BLaER1 treated with 17β-estradiol and CSF1 and Interleukin-3, amounts not matched to agents 10 nM and 100 nM (cell line): Measurements from ENCODE around the gene RABGEF1.
"Not testable (repeated sequence)": the region's sequence is repeated elsewhere in the genome, so short reads cannot be mapped to it uniquely, and the experiment has no call there.

Source experiments
- H3K27ac ChIP-seq, 11 experiments: shearing (Covaris generic); formaldehyde crosslinking; 2 replicates each; pipeline ENCODE4 v1.8.1; 2022
- H3K27me3 ChIP-seq, 11 experiments: shearing (Covaris generic); formaldehyde crosslinking; 2 replicates each; pipeline ENCODE4 v1.8.1; 2022
- H3K36me3 ChIP-seq, 11 experiments: shearing (Covaris generic); formaldehyde crosslinking; 2 replicates each; pipeline ENCODE4 v1.8.1; 2022
- H3K4me1 ChIP-seq, 10 experiments: shearing (Covaris generic); formaldehyde crosslinking; 2 replicates each; pipeline ENCODE4 v1.8.1; 2022
- H3K4me2 ChIP-seq, 11 experiments: shearing (Covaris generic); formaldehyde crosslinking; 2 replicates each; pipeline ENCODE4 v1.8.1; 2022
- H3K4me3 ChIP-seq, 10 experiments: shearing (Covaris generic); formaldehyde crosslinking; 2 replicates each; pipeline ENCODE4 v1.8.1; 2022
- H3K9ac ChIP-seq, 11 experiments: shearing (Covaris generic); formaldehyde crosslinking; 2 replicates each; pipeline ENCODE4 v1.8.1; 2022
- H3K9me3 ChIP-seq, 11 experiments: shearing (Covaris generic); formaldehyde crosslinking; replicated peaks in 1 of 11; 2 replicates each; pipeline ENCODE4 v1.8.1; 2022
- H4K20me1 ChIP-seq, 11 experiments: shearing (Covaris generic); formaldehyde crosslinking; 2 replicates each; pipeline ENCODE4 v1.8.1; 2022
- Cebpa-rat ChIP-seq, 11 experiments: shearing (Covaris generic); IDR thresholded peaks; 2 replicates each; pipeline ENCODE4 v1.8.1; 2022

Gene RABGEF1

DNA sequence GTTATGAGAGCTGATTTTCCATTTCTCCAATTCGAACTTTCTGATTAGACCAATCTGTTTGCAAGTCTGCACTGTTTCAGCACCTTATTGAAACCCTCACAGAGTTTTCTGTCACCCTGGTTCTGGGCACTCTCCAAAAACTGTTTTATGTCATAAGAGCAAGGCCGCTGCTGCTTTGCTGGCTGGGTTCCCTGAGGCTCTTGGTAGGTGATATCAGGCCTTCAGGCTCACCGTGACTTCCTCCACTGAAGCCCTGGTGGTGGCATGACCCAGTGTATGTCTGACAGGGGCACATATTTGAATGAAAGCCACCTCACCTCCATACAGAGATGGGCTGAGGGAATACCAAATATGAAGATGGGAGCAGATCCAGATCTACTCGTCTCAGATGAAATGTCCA, 8.3 kb downstream of the RABGEF1 start:
- Histone ChIP-seq H4K20me1 (peaks cover 39 to 100% (median 93%) of the 10 kb centered on the region in 11 experiments; a peak in 20 of 22 replicates), H3K4me1 (peaks cover 8 to 19% (median 15%) of the 10 kb centered on the region in 10 experiments), H3K4me3 (no peak overlapping the region), H3K27ac (no peak overlapping the region), H3K4me2 (no peak overlapping the region), H3K36me3 (peaks cover 11 to 45% (median 20%) of the 10 kb centered on the region in 11 experiments; a peak in 17 of 22 replicates), H3K27me3 (no peaks in the 10 kb centered on the region), H3K9ac (no peak overlapping the region), H3K9me3 (no peaks in the 10 kb centered on the region)
- no peak for TF ChIP-seq Cebpa-rat (IDR thresholded peaks at IDR 0.05)

GRCh38 chr7:66751945-66752344, 11.4 kb downstream of the RABGEF1 start:
- TF ChIP-seq Cebpa-rat (IDR thresholded peaks at IDR 0.05): no peak
- Histone ChIP-seq H3K27me3 (no peaks in the 10 kb centered on the region), H3K27ac (no peak overlapping the region), H3K36me3 (peaks cover 0 to 25% (median 12%) of the 10 kb centered on the region in 11 experiments; a peak in 13 of 22 replicates), H3K4me1 (peaks cover 4 to 22% (median 10%) of the 10 kb centered on the region in 10 experiments), H3K9ac (no peak overlapping the region), H3K4me2 (no peak overlapping the region), H4K20me1 (peaks cover 31 to 92% (median 85%) of the 10 kb centered on the region in 11 experiments; a peak in 20 of 22 replicates), H3K9me3 (no peaks in the 10 kb centered on the region), H3K4me3 (no peak overlapping the region)

DNA sequence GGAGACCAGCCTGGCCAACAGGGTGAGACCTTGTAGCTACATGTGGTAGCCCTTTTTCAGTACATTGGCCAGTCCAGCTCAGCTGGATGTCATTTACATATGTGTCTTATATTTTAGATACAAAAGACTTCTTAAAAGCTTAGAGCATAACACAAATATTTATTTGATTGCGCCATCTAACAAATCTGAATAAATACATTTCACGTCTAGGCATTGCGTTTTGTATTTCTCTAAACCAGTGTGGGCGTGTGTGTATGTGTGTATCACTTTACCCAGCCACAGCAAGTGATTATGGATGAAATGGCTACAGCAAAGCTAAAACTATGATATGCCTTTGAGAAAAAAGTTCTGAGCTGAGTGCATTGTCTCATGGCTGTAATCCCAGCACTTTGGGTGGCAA, 14.0 kb downstream of the RABGEF1 start:
- Histone ChIP-seq H3K9me3 (peaks cover 0 to 20% (median 0%) of the 10 kb centered on the region in 11 experiments; a peak in 7 of 22 replicates), H3K4me1 (peaks cover 6 to 38% (median 22%) of the 10 kb centered on the region in 10 experiments; a peak in 19 of 20 replicates)

GRCh38 chr7:66755059-66755458, 14.5 kb downstream of the RABGEF1 start:
- H3K27me3 ChIP-seq, H3K4me3 ChIP-seq, H3K27ac ChIP-seq, H3K4me2 ChIP-seq, H3K9ac ChIP-seq: not testable (repeated sequence)
- Histone ChIP-seq H3K4me1 (peaks cover 6 to 44% (median 27%) of the 10 kb centered on the region in 10 experiments; a peak in 19 of 20 replicates), H4K20me1 (peaks cover 16 to 88% (median 55%) of the 10 kb centered on the region in 11 experiments; a peak in 17 of 22 replicates), H3K36me3 (peaks cover 0 to 19% (median 14%) of the 10 kb centered on the region in 11 experiments; a peak in 11 of 22 replicates), H3K9me3 (peaks cover 0 to 25% (median 0%) of the 10 kb centered on the region in 11 experiments; a peak in 7 of 22 replicates)

More for the DNA sequence above, 14.0 kb downstream of the RABGEF1 start:
- H3K27ac ChIP-seq: no peak overlapping the region
- H4K20me1 ChIP-seq: peaks cover 16 to 89% (median 60%) of the 10 kb centered on the region in 11 experiments; a peak in 18 of 22 replicates
- TF ChIP-seq Cebpa-rat (IDR thresholded peaks at IDR 0.05): no peak
- peaks cover 0 to 17% (median 10%) of the 10 kb centered on the region in 11 experiments; a peak in 10 of 22 replicates for H3K36me3 ChIP-seq
- H3K4me2 ChIP-seq: no peak overlapping the region
- no peak overlapping the region for H3K4me3 ChIP-seq
- no peaks in the 10 kb centered on the region for H3K27me3 ChIP-seq
- no peak overlapping the region for H3K9ac ChIP-seq

DNA sequence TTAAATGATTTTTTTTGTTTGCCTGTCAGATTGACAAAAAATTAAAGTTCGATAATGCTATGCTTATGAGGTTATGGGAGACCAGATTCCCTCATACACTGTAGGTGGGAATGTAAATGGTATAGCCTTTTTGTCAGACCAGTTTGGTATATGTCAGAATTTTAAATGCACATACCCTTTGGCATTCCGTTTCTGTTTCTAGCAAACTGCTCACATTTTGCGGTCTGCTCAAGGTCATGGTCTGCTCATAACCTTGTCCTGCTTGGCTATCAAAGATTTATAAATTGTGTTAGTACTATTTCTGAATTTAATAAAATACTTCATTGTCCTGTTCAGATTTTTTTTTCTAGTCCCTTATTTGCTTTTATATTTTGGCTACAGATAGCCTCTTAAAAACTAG, 15.7 kb downstream of the RABGEF1 start:
- H3K4me3 ChIP-seq, H3K27ac ChIP-seq, H3K27me3 ChIP-seq, H3K4me2 ChIP-seq, H3K9ac ChIP-seq: not testable (repeated sequence)
- Histone ChIP-seq H3K36me3 (peaks cover under 1 to 31% (median 23%) of the 10 kb centered on the region in 11 experiments; a peak in 19 of 22 replicates), H4K20me1 (peaks cover 16 to 88% (median 43%) of the 10 kb centered on the region in 11 experiments; a peak in 16 of 22 replicates), H3K9me3 (peaks cover 0 to 37% (median 7%) of the 10 kb centered on the region in 11 experiments; a peak in 10 of 22 replicates), H3K4me1 (peaks cover 6 to 44% (median 30%) of the 10 kb centered on the region in 10 experiments; a peak in 19 of 20 replicates)

DNA sequence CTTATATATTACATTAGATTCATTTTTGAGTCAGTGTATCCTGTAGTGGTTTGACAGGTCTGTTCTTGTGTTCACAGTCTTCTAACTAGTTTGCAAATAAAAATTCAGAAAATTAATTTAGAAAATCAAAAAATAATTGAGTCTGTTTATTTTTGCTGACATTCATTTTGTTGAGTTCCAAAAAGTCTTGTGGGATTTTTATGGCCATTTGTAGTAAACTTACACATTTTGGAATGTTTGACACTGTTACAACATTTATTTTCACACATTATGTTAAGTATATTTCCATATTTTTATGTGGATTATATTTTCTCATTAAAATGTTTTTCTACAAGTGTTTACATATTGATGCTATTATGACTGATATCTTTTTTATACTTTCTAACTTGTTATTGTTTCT, 16.4 kb downstream of the RABGEF1 start:
- Histone ChIP-seq H3K27ac (no peak overlapping the region), H3K9me3 (peaks cover 0 to 43% (median 9%) of the 10 kb centered on the region in 11 experiments; a peak in 13 of 22 replicates), H3K36me3 (peaks cover 8 to 37% (median 29%) of the 10 kb centered on the region in 11 experiments; a peak in 20 of 22 replicates), H3K4me3 (no peak overlapping the region), H3K9ac (no peak overlapping the region), H3K4me1 (peaks cover 6 to 44% (median 30%) of the 10 kb centered on the region in 10 experiments; a peak in 19 of 20 replicates), H3K27me3 (no peaks in the 10 kb centered on the region), H3K4me2 (no peak overlapping the region), H4K20me1 (peaks cover 9 to 87% (median 36%) of the 10 kb centered on the region in 11 experiments; a peak in 16 of 22 replicates)
- no peak for TF ChIP-seq Cebpa-rat (IDR thresholded peaks at IDR 0.05)

DNA sequence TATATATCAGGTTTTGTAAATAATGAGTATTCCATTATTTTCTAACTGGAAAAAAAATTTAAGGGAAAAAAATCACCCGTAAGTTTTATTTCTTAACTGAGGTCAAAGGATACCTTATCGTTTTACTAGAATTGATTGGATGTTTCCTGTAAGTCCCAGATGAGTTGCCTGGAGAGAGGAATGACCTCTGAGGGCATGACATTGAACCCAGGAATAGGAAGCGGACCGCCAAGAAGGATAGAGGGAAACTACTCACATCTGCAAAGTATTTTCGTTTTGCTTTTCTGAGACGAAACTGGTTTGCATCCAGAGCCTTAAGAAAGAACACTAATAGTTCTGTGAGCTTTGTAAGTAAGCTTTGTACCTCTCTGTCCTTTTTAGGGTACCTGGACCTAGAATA, 17.4 kb downstream of the RABGEF1 start:
- Histone ChIP-seq H3K36me3 (peaks cover 16 to 46% (median 37%) of the 10 kb centered on the region in 11 experiments; a peak in 20 of 22 replicates), H3K4me3 (0 out of 20 replicates have a peak overlapping the region, but pooled peaks of 1 of the 10 experiments have one; percentile 14), H3K27me3 (no peaks in the 10 kb centered on the region), H3K9ac (peak overlapping the region in 4 of 11 experiments; percentile 18 to 38 (median 28); a peak in 4 of 22 replicates), H4K20me1 (peaks cover 8 to 76% (median 29%) of the 10 kb centered on the region in 11 experiments; a peak in 13 of 22 replicates), H3K27ac (peak overlapping the region; percentile 46 to 77 (median 67); a peak in 19 of 22 replicates), H3K9me3 (peaks cover 6 to 54% (median 19%) of the 10 kb centered on the region in 11 experiments; a peak in 21 of 22 replicates), H3K4me2 (peak overlapping the region in 10 of 11 experiments; percentile 20 to 72 (median 52); a peak in 16 of 22 replicates), H3K4me1 (peaks cover 6 to 44% (median 30%) of the 10 kb centered on the region in 10 experiments; a peak in 19 of 20 replicates)
- no peak for TF ChIP-seq Cebpa-rat (IDR thresholded peaks at IDR 0.05)

DNA sequence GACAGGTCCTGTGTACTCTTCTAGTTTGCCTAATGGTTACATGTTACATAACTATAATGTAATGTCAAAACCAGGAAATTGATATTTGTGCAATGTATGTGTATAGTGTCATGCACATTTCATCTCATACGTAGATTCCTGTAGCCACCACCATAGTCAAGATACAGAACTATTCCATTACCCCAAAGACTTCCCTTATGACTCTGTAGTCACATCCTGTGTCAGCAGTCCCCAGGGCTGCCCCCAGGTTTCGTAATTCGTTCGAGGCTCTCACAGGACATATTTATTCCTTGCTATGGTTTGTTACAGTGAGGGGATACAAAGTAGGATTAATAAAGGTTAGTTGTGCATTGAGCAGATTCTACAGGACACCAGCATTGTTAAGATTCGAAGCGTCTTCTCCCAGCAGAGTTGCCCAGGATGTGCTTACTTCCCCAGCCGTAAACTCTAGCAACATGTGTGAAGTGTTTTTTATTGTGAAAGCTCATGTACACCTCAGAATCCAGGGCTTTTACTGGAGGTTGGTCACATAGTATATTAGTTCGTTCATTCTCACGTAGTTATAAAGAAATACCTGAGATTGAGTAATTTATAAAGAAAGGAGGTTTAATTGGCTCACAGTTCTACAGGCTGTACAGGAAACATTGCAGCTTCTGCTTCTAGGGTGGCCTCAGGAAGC, 18.6 kb downstream of the RABGEF1 start:
- H3K9ac ChIP-seq: peak overlapping the region in 7 of 11 experiments; percentile 9 to 47 (median 38); a peak in 7 of 22 replicates
- peaks cover 8 to 65% (median 18%) of the 10 kb centered on the region in 11 experiments; a peak in 14 of 22 replicates for H4K20me1 ChIP-seq
- TF ChIP-seq Cebpa-rat (IDR thresholded peaks at IDR 0.05): peak in 6 of 11 experiments; percentile 18 to 74 (median 56); a peak in 9 of 22 replicates
- H3K27ac ChIP-seq: peak overlapping the region; percentile 58 to 77 (median 67); a peak in 21 of 22 replicates
- H3K36me3 ChIP-seq: peaks cover 16 to 51% (median 44%) of the 10 kb centered on the region in 11 experiments; a peak in 20 of 22 replicates
- H3K9me3 ChIP-seq: peaks cover 14 to 65% (median 27%) of the 10 kb centered on the region in 11 experiments
- no peak overlapping the region for H3K4me3 ChIP-seq
- no peaks in the 10 kb centered on the region for H3K27me3 ChIP-seq
- H3K4me2 ChIP-seq: peak overlapping the region in 10 of 11 experiments; percentile 30 to 72 (median 52); a peak in 19 of 22 replicates
- H3K4me1 ChIP-seq: peaks cover 6 to 41% (median 33%) of the 10 kb centered on the region in 10 experiments; a peak in 19 of 20 replicates

- Histone ChIP-seq H3K4me3 (peak overlapping the region in 1 of 10 experiments; percentile 1; a peak in 1 of 20 replicates), H3K27ac (peak overlapping the region in 5 of 11 experiments; percentile 6 to 53 (median 35); a peak in 6 of 22 replicates), H4K20me1 (peaks cover 0 to 74% (median 19%) of the 10 kb centered on the region in 11 experiments; a peak in 11 of 22 replicates), H3K4me1 (peaks cover 6 to 61% (median 40%) of the 10 kb centered on the region in 10 experiments), H3K9me3 (peaks cover 14 to 58% (median 27%) of the 10 kb centered on the region in 11 experiments), H3K36me3 (peaks cover 13 to 55% (median 40%) of the 10 kb centered on the region in 11 experiments; a peak in 20 of 22 replicates)
- H3K9ac ChIP-seq, H3K27me3 ChIP-seq, H3K4me2 ChIP-seq: not testable (repeated sequence)
Observed at GRCh38 chr7:66763183-66763582, 22.6 kb downstream of the RABGEF1 start.

- H3K36me3 ChIP-seq: peaks cover 13 to 51% (median 36%) of the 10 kb centered on the region in 11 experiments; a peak in 20 of 22 replicates
- H3K27ac ChIP-seq: peak overlapping the region in 6 of 11 experiments; percentile 1 to 55 (median 28); a peak in 7 of 22 replicates
- H3K27me3 ChIP-seq, H3K9ac ChIP-seq: not testable (repeated sequence)
- H3K4me2 ChIP-seq: peak overlapping the region in 6 of 11 experiments; percentile 14 to 42 (median 22); a peak in 8 of 22 replicates
- H3K9me3 ChIP-seq: peaks cover 14 to 52% (median 27%) of the 10 kb centered on the region in 11 experiments
- H4K20me1 ChIP-seq: peaks cover 0 to 74% (median 21%) of the 10 kb centered on the region in 11 experiments; a peak in 13 of 22 replicates
- H3K4me3 ChIP-seq: peak overlapping the region in 1 of 10 experiments; percentile 1; a peak in 1 of 20 replicates
- H3K4me1 ChIP-seq: peaks cover 6 to 61% (median 37%) of the 10 kb centered on the region in 10 experiments
Observed at GRCh38 chr7:66763633-66764355, 23.3 kb downstream of the RABGEF1 start.

- H3K4me2 ChIP-seq: peak overlapping the region in 2 of 11 experiments; percentile 17 to 42; a peak in 1 of 22 replicates
- peaks cover 13 to 45% (median 35%) of the 10 kb centered on the region in 11 experiments; a peak in 20 of 22 replicates for H3K36me3 ChIP-seq
- H3K4me1 ChIP-seq: peaks cover 0 to 61% (median 31%) of the 10 kb centered on the region in 10 experiments; a peak in 18 of 20 replicates
- H3K27ac ChIP-seq: peak overlapping the region in 2 of 11 experiments; percentile 43 to 46; a peak in 3 of 22 replicates
- H3K9ac ChIP-seq, H3K27me3 ChIP-seq, H3K4me3 ChIP-seq: not testable (repeated sequence)
- H3K9me3 ChIP-seq: peaks cover 14 to 41% (median 26%) of the 10 kb centered on the region in 11 experiments
- peaks cover 10 to 74% (median 30%) of the 10 kb centered on the region in 11 experiments; a peak in 17 of 22 replicates for H4K20me1 ChIP-seq
Observed at GRCh38 chr7:66764905-66765304, 24.4 kb downstream of the RABGEF1 start.
